ENCODE results near the gene TOMM40. TPM values are rescaled to one million over a fixed set of nuclear protein-coding genes. Genes with fewer than 3 reads are reported as not detected.

The TOMM40 gene
- total and polyA plus RNA-seq, 9 of the 15 experiments (the other 6 are each of a cell fraction or from before 2014, with no cell fraction given): 0.89 to 290 (median 160) TPM

DNA sequence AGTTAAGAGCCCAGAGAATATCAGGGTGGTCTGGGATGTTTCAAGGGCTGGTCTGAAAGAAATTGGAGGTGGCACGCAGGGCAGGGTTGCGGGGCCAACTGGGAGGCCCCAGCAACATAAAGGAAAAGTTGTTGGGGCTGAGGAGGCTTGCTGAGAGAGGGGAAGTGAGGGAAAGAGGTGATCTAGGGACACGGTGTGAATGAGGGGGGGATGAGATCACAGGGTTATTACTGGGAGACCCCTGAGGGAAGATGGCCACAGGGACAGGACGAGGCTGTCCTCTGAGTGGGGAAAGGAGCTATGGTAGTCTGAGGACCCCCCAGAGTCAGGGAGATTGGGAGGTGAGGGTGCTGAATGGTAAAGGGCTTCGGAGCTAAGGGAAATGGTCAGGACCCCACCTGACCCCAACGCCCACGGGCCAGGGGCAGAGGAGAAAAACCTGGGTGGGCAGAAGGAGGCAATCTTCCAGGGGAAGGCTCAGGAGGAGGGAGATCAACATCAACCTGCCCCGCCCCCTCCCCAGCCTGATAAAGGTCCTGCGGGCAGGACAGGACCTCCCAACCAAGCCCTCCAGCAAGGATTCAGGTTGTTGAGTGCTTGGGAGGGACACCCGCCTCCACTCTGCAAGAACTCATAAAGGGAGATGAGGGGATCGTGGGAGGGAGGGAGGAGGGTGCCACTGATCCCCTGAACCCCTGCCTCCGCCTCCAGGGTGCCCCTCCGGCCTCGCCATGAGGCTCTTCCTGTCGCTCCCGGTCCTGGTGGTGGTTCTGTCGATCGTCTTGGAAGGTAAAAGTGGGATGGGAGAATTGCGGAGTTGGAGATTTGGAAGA lies 35.4 kb downstream of the TOMM40 start (continued):
- TF ChIP-seq, protein P1, sequence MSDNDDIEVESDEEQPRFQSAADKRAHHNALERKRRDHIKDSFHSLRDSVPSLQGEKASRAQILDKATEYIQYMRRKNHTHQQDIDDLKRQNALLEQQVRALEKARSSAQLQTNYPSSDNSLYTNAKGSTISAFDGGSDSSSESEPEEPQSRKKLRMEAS (CRISPR knock-in tag; IDR thresholded peaks at IDR 0.05): 0 out of 2 replicates have a peak, but pooled peaks have one; percentile 49
- TF ChIP-seq ZFP36 (IDR thresholded peaks at IDR 0.05; ENCODE audit: low read depth, low read length, partially characterized antibody): peak; percentile 76

DNA sequence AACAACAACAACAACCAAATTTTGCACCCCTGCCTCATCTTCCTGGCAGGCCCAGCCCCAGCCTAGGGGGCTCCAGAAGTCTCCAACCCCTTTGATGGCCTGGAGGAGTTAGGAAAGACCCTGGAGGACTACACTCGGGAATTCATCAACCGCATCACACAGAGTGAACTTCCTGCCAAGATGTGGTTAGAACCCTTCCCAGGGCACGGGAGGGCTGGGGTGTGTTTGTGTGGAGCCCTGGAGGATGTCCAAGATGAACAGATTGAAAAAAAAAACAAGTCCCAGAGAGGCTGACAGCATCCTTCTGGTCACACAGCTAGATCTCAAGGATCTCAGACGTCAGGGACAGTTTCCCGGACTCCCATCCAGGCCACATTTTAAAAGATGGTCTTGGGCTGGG lies 36.7 kb downstream of the TOMM40 start:
- Histone ChIP-seq H3K4me2 (ENCODE audit: insufficient read depth, low read length) (no peak overlapping the region), H3K9ac (ENCODE audit: insufficient read depth in 1 of 2, low read depth in 2 of 2, low read length in 2 of 2) (peak overlapping the region in 1 of 2 experiments; percentile 54; a peak in 1 of 4 replicates), H3K79me2 (ENCODE audit: control insufficient read depth, insufficient read depth, low read length) (no peaks in the 10 kb centered on the region), H3K4me3 (no peak overlapping the region), H3K9me1 (ENCODE audit: control insufficient read depth, insufficient read depth, low read length) (no peaks in the 10 kb centered on the region), H3K27me3 (ENCODE audit: control insufficient read depth in 2 of 2, insufficient read depth in 2 of 2, low read length in 2 of 2) (no peaks in the 10 kb centered on the region), H3K27ac (ENCODE audit: extremely low read depth, low read depth, low read length) (no peak overlapping the region), H3K4me1 (replicated peaks in 1 of 2; ENCODE audit: control insufficient read depth in 2 of 2, insufficient read depth in 2 of 2, low read length in 2 of 2) (peaks cover 0 to 24% of the 10 kb centered on the region in 2 experiments; a peak in 4 of 5 replicates), H2AFZ (ENCODE audit: low read depth, low read length) (peak overlapping the region; percentile 87; the same call in 1 of the 2 replicates), H3K9me3 (replicated peaks; ENCODE audit: control insufficient read depth, insufficient read depth, low read depth, low read length) (no peaks in the 10 kb centered on the region), H3K36me3 (ENCODE audit: control insufficient read depth, insufficient read depth, low read length) (no peaks in the 10 kb centered on the region), H4K20me1 (replicated peaks; ENCODE audit: control insufficient read depth, insufficient read depth, low read length) (no peaks in the 10 kb centered on the region)
- in situ Hi-C loops (cut with MboI) (no loop called here), intact Hi-C loops (cut with micrococcal nuclease) (no loop called here)
- ATAC-seq: no peak
- no TSS peak for BruUV-seq (replicated peaks)
- ChIA-PET POLR2A (no interaction called here), CTCF (ENCODE audit: low intra/inter-chr PET ratio) (no interaction called here)
- FAIRE-seq: no peak
- 65% methylated on average over 5 of the region's 5 CpGs for WGBS (ENCODE audit: insufficient coverage, low coverage, missing lambda C conversion rate)
- DNase-seq (ENCODE audit: extremely low read depth in 1 of 4, low spot score in 3 of 4): no peak
- no peak for TF ChIP-seq RB1 (IDR thresholded peaks at IDR 0.05; ENCODE audit: low read depth)
- TF ChIP-seq, protein P2, sequence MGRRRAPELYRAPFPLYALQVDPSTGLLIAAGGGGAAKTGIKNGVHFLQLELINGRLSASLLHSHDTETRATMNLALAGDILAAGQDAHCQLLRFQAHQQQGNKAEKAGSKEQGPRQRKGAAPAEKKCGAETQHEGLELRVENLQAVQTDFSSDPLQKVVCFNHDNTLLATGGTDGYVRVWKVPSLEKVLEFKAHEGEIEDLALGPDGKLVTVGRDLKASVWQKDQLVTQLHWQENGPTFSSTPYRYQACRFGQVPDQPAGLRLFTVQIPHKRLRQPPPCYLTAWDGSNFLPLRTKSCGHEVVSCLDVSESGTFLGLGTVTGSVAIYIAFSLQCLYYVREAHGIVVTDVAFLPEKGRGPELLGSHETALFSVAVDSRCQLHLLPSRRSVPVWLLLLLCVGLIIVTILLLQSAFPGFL (CRISPR knock-in tag; IDR thresholded peaks at IDR 0.05): no peak
- peak; percentile 4; the same call in 1 of the 2 replicates for TF ChIP-seq LARP7 (IDR thresholded peaks at IDR 0.05)
- no peak for TF ChIP-seq SMC3 (conservative IDR thresholded peaks at IDR 0.05; ENCODE audit: insufficient read depth, low read depth, low read length)

Measured in K562 (cell line).